IPS-18a (cell line): ENCODE data around the gene PRKACG.

Source experiments
- H3K27ac ChIP-seq: one replicate; pipeline ENCODE4 v1.5.1; 2013; ENCODE audit warnings: low read length
- H3K27me3 ChIP-seq: one replicate; pipeline ENCODE4 v1.6.1; 2013; ENCODE audit warnings: mild to moderate bottlenecking, low read length; ENCODE audit not compliant: control insufficient read depth, insufficient read depth
- H3K36me3 ChIP-seq: one replicate; pipeline ENCODE4 v1.6.1; 2013; ENCODE audit warnings: low read depth, low read length; ENCODE audit not compliant: control insufficient read depth
- H3K4me1 ChIP-seq: one replicate; pipeline ENCODE4 v1.6.1; 2013; ENCODE audit warnings: low read depth, low read length; ENCODE audit not compliant: control insufficient read depth
- H3K4me3 ChIP-seq: one replicate; pipeline ENCODE4 v1.5.1; 2013; ENCODE audit warnings: low read length
- H3K9ac ChIP-seq: one replicate; pipeline ENCODE4 v1.6.1; 2013; ENCODE audit warnings: mild to moderate bottlenecking, low read length, moderate library complexity
- H3K9me3 ChIP-seq: one replicate; pipeline ENCODE4 v1.6.1; 2013; ENCODE audit warnings: low read depth, low read length; ENCODE audit not compliant: control insufficient read depth

The PRKACG gene

DNA sequence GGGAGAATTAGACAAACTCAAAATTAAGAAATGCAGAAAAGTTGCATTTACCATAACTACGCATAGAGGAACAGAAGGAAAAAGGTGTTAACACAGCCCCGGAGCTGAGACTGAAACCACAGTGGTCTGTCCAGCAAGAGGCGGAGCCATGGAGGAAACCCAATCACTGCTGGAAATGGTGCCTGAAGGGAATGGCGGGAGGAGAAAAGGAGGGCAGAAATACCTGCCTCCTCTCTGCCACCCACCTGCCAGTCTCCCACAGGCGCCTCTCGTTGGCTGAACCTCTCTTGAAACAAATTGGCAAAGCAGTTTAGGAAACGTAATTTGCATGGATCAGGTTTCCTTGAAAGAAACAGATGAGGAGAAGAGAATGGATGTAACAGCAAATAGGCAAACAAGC, 9.7 kb upstream of the PRKACG start:
- Histone ChIP-seq H3K36me3 (no peaks in the 10 kb centered on the region), H3K4me1 (peaks cover 10% of the 10 kb centered on the region), H3K27me3 (no peaks in the 10 kb centered on the region), H3K9me3 (no peaks in the 10 kb centered on the region), H3K9ac (no peak overlapping the region), H3K27ac (no peak overlapping the region), H3K4me3 (no peak overlapping the region)

DNA sequence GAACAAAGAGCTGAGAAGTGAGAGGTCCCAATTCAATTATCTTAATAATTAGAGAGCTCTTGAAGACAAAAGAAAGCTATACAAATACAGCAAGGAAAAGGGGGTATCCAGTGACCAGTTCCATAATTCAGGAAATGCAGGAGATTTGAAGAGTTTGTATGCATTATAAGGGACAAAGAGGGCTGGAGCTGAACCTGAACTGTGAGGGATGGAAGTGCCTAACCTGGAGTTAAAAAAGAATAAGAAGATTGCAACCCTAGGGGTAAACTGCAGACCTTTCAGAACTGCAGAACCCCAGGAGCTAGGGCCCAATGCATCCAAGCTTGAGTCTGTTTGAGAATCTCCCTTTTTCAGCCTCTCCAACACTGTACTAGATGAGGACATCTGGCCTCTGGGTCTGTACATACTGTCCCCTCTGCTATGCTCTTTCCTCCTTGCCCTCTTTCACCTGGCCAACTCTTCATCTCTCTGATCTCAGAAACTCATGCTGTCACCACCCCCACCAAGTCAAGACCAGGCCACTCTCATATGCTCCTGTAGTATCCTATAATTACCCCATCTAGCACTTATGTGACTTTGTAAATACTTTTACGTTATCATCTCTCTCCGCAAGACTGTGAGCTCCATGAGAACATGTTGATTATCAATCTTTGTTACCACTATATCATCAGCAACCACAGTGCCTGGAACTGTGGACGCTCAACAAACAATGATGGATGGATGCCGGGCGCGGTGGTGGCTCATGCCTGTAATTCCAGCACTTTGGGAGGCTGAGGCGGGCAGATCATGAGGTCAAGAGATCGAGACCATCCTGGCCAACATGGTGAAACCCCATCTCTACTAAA, 6.6 kb upstream of the PRKACG start:
- Histone ChIP-seq H3K4me1 (peaks cover 24% of the 10 kb centered on the region), H3K9ac (no peak overlapping the region), H3K4me3 (no peak overlapping the region), H3K9me3 (no peaks in the 10 kb centered on the region), H3K27me3 (no peaks in the 10 kb centered on the region), H3K36me3 (no peaks in the 10 kb centered on the region), H3K27ac (no peak overlapping the region)

DNA sequence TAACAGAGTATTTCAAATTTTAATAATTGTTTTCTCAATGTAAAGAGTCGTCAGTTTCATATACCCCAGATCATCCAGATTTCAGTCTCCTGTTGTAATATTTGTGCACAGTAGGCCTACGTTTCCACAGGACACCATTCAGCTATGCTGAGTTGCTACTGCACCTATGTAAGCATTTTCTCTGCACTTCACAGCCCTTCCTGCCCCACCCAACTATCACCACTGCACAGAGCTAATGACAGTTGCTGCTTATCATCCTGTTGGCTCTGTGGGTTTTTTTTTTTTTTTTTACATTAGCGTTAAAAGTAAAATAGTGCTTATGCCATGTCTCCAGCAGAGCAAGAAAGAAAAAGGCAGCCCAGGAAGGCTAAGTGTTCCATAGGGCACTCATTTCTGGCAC, 5.9 kb upstream of the PRKACG start:
- H3K9me3 ChIP-seq = no peaks in the 10 kb centered on the region
- H3K36me3 ChIP-seq = no peaks in the 10 kb centered on the region
- no peaks in the 10 kb centered on the region for H3K27me3 ChIP-seq

GRCh38 chr9:69018737-69019136, 4.8 kb upstream of the PRKACG start:
- Histone ChIP-seq H3K9ac (no peak overlapping the region), H3K9me3 (no peaks in the 10 kb centered on the region), H3K4me3 (no peak overlapping the region), H3K36me3 (no peaks in the 10 kb centered on the region), H3K27me3 (no peaks in the 10 kb centered on the region), H3K4me1 (peaks cover 19% of the 10 kb centered on the region), H3K27ac (no peak overlapping the region)

More for the DNA sequence above, 5.9 kb upstream of the PRKACG start:
- no peak overlapping the region for H3K9ac ChIP-seq
- H3K27ac ChIP-seq = no peak overlapping the region
- H3K4me1 ChIP-seq = peaks cover 24% of the 10 kb centered on the region
- no peak overlapping the region for H3K4me3 ChIP-seq

DNA sequence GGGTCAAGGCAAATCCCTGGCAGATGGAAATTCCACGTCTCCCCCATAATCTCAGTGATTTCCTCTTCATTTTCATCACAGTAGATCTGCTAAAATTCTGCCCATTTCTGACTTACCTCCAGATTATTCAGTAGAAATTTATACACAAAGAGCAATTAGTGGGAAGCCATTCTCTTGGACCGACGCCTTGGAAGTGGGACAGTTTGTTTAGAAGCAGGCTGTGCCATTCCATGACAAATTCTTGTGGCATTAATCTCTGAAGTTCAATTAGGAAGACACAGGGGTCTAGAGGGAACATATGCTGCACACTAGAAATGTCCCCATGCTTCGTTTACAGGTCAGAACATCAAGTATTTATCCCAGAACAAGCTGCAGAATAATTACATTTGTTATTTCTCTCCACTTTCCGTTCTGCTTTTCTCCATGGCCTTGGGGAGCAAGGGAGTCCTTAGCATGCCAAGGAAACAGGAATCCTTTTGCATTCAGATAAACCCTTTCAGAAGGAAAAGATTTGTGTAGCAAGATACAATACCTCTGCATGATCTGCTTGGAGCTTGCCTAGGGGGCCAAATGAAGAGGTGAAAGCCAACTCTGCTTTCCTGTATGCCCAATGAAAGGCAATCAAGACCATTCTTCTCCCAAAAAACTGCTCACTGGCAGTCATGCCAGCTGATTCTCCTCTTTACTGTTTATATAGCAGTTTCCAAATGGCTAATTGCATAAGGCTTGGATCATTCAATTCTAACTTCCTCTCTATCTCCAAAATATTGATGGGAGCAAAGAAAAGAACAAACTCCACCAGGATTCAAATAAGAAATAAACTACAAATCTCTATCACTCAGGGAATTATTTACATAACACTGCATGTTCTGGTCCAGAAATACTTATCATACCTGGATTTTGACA, 2.5 kb upstream of the PRKACG start:
- no peak overlapping the region for H3K9ac ChIP-seq
- H3K36me3 ChIP-seq = no peaks in the 10 kb centered on the region
- H3K27me3 ChIP-seq = no peaks in the 10 kb centered on the region
- no peak overlapping the region for H3K27ac ChIP-seq
- H3K4me3 ChIP-seq = no peak overlapping the region
- H3K9me3 ChIP-seq = no peaks in the 10 kb centered on the region
- H3K4me1 ChIP-seq = peaks cover 15% of the 10 kb centered on the region

DNA sequence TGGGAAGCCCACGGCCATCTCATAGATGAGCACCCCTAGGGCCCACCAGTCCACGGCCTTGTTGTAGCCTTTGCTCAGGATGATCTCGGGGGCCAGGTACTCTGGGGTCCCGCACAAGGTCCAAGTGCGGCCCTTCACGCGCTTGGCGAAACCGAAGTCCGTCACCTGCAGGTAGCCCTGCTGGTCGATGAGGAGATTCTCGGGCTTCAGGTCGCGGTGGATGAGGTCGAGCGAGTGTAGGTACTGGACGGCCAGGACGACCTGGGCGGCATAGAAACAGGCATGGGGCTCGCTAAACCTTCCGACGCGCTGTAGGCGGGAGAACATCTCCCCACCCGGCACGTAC, 558 bp downstream of the PRKACG start:
- H3K27ac ChIP-seq = no peak overlapping the region
- no peaks in the 10 kb centered on the region for H3K27me3 ChIP-seq
- no peaks in the 10 kb centered on the region for H3K36me3 ChIP-seq
- H3K9ac ChIP-seq = no peak overlapping the region
- H3K4me3 ChIP-seq = no peak overlapping the region
- peaks cover 15% of the 10 kb centered on the region for H3K4me1 ChIP-seq
- H3K9me3 ChIP-seq = no peaks in the 10 kb centered on the region

DNA sequence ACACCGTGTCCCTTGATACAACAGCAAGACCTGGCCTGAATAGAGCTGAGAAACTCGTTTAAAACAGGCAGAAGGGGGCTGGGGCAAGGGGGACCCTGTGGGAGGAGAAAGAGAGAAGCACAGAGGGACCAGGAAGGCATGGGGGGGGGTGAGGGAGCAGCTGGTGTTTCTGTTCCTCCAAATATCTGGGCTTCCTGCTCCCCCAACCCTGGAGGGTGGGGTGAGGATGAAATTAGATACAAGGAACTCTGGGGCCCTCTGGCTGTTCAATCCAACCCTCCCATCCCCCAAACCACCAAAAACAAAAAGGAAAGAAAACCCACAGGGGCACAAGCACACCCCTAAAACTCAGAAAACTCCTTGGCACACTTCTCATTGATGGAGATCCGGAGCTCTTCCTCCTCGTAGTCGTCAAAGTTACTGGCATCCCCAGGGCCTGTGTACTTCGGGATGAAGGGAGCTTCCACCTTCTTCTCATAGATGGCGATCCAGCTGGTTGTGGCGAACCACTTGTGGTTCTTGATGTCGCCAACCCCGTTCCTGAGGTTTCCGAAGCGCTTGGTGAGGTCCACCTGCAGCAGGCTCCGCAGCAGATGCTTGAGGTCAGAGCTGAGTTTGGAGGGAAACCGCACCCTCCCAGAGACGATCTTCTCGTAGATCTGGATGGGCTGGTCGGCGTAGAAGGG, 1.1 kb downstream of the PRKACG start:
- Histone ChIP-seq H3K9me3 (no peaks in the 10 kb centered on the region), H3K27me3 (no peaks in the 10 kb centered on the region), H3K9ac (no peak overlapping the region), H3K4me1 (peaks cover 15% of the 10 kb centered on the region), H3K36me3 (no peaks in the 10 kb centered on the region), H3K4me3 (no peak overlapping the region), H3K27ac (no peak overlapping the region)

DNA sequence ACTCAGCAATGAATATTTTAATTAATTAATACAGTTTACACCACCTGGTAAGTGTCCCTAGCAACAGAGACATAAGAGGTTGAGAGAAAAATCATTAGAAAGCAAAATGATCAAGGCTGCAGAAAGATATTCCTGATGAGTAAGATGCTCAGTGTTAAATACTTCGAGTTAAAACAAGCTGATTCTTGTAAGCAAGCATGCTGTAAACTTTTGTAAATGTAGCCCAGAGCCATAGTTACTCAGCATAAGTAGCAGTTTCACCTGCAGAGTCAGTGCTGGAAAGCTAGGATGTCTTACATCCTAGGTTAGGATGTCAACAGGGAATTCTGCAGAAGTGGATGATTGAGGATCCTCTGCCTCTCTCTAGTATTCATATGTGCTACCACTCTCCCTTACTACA, 4.2 kb downstream of the PRKACG start:
- Histone ChIP-seq H3K4me1 (no peaks in the 10 kb centered on the region), H3K36me3 (no peaks in the 10 kb centered on the region), H3K27ac (no peak overlapping the region), H3K9ac (no peak overlapping the region), H3K4me3 (no peak overlapping the region), H3K27me3 (no peaks in the 10 kb centered on the region), H3K9me3 (no peaks in the 10 kb centered on the region)

DNA sequence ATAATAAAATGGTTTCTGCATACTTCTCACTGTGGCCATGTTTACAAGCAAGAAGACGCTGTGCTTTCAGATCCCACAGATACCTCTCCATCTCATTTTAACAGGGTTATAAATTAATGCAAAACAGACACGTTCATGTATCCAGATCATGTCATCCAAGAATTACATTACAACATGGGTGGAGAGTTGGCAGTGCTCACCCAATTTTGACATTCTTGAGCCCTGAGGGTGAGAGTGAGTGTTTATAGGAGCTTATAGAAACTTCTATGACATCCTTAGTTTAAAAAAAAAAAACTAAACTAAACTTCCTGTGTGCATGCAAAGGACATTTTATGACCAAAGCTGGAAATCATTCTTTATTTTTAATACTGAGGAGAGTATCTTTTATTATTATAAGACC, 9.1 kb downstream of the PRKACG start:
- no peak overlapping the region for H3K9ac ChIP-seq

DNA sequence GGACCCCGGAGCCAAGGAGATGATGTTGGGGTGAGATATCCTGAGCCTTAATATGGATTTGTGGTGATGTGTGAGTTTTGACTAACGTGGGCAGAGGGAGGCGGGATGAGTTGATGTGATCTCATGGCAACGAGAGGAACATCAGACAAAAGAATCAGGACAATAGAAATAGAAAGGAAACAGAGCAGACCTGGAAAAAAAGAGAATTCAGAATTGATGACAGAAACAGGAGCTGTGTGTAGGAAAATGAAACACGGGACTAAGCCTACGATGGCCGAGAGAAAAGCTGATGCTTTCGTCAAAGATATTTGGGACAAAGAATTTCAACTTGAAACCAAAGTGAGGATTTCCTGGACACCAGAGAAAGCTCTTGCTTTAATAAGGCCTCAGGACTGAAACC, 10.9 kb downstream of the PRKACG start:
- H3K27ac ChIP-seq = no peak overlapping the region
- H3K9me3 ChIP-seq = no peaks in the 10 kb centered on the region
- H3K4me3 ChIP-seq = no peak overlapping the region
- no peaks in the 10 kb centered on the region for H3K27me3 ChIP-seq
- no peaks in the 10 kb centered on the region for H3K36me3 ChIP-seq
- peaks cover 11% of the 10 kb centered on the region for H3K4me1 ChIP-seq
- no peak overlapping the region for H3K9ac ChIP-seq

More for the DNA sequence above, 9.1 kb downstream of the PRKACG start:
- no peaks in the 10 kb centered on the region for H3K36me3 ChIP-seq
- H3K27me3 ChIP-seq = no peaks in the 10 kb centered on the region
- no peaks in the 10 kb centered on the region for H3K4me1 ChIP-seq
- no peak overlapping the region for H3K27ac ChIP-seq
- H3K4me3 ChIP-seq = no peak overlapping the region
- H3K9me3 ChIP-seq = no peaks in the 10 kb centered on the region

- Histone ChIP-seq H3K9ac (no peak overlapping the region), H3K4me1 (peaks cover 18% of the 10 kb centered on the region), H3K9me3 (no peaks in the 10 kb centered on the region), H3K4me3 (no peak overlapping the region), H3K36me3 (no peaks in the 10 kb centered on the region), H3K27ac (no peak overlapping the region), H3K27me3 (no peaks in the 10 kb centered on the region)
Measured at GRCh38 chr9:69001921-69002320, 12.0 kb downstream of the PRKACG start.
